ENCODE data around the gene MAPK8IP2. TPM values are rescaled to one million over a fixed set of nuclear protein-coding genes. Genes with fewer than 3 reads are reported as not detected.
"Not testable (repeated sequence)": the region's sequence is repeated elsewhere in the genome, so short reads cannot be mapped to it uniquely, and the experiment has no call there.

The MAPK8IP2 gene
- total RNA-seq, 5 donors from 2014 or later (not counting 1 experiment from before 2014, with no cell fraction given): 0.13 to 0.55 (median 0.39) TPM

GRCh38 chr22:50654664-50655063 is 54.1 kb downstream of the MAPK8IP2 start:
- WGBS (ENCODE audit: insufficient coverage): 69% methylated on average over 6 of the region's 6 CpGs
- H3K27ac Mint-ChIP-seq; DNase-seq; CTCF ChIA-PET; H3K9me3 ChIP-seq; H3K4me1 ChIP-seq (ENCODE audit: control insufficient read depth in 1 of 2, extremely low read depth in 1 of 2, insufficient read depth in 2 of 2, low read length in 2 of 2); H3K9me3 Mint-ChIP-seq; H3K4me3 Mint-ChIP-seq; H3K4me1 Mint-ChIP-seq; H3K36me3 Mint-ChIP-seq; H3K27ac ChIP-seq (ENCODE audit: low read length); ATAC-seq (replicated peaks in 1 of 4); POLR2A ChIA-PET; H3K36me3 ChIP-seq (ENCODE audit: control insufficient read depth in 2 of 2, extremely low read depth in 1 of 2, insufficient read depth in 1 of 2, low read length in 1 of 2); H3K4me3 ChIP-seq (ENCODE audit: control insufficient read depth in 1 of 2, extremely low read depth in 1 of 2, low read length in 1 of 2): not testable (repeated sequence)
- H3K27me3 ChIP-seq (replicated peaks in 1 of 2; ENCODE audit: control insufficient read depth in 2 of 2, extremely low read depth in 1 of 2, insufficient read depth in 2 of 2, low read length in 1 of 2): peaks cover 0 to 41% of the 10 kb centered on the region in 2 experiments
- peaks cover 4 to 21% of the 10 kb centered on the region in 2 donors for H3K27me3 Mint-ChIP-seq

- POLR2A ChIA-PET: no interaction called here
- CTCF ChIA-PET: no interaction called here
- H3K36me3 Mint-ChIP-seq: no peaks in the 10 kb centered on the region
- Histone ChIP-seq H3K4me3 (ENCODE audit: control insufficient read depth in 1 of 2, extremely low read depth in 1 of 2, low read length in 1 of 2) (no peak overlapping the region), H3K9me3 (no peaks in the 10 kb centered on the region), H3K36me3 (ENCODE audit: control insufficient read depth in 2 of 2, extremely low read depth in 1 of 2, insufficient read depth in 1 of 2, low read length in 1 of 2) (no peaks in the 10 kb centered on the region), H3K27me3 (replicated peaks in 1 of 2; ENCODE audit: control insufficient read depth in 2 of 2, extremely low read depth in 1 of 2, insufficient read depth in 2 of 2, low read length in 1 of 2) (peaks cover 0 to 46% of the 10 kb centered on the region in 2 experiments), H3K4me1 (ENCODE audit: control insufficient read depth in 1 of 2, extremely low read depth in 1 of 2, insufficient read depth in 2 of 2, low read length in 2 of 2) (no peaks in the 10 kb centered on the region), H3K27ac (ENCODE audit: low read length) (no peak overlapping the region)
- no peak overlapping the region for H3K27ac Mint-ChIP-seq
- no peak for ATAC-seq (replicated peaks in 1 of 4)
- WGBS (ENCODE audit: insufficient coverage): 71% methylated on average over 18 of the region's 23 CpGs
- H3K4me1 Mint-ChIP-seq: no peaks in the 10 kb centered on the region
- H3K4me3 Mint-ChIP-seq: no peak overlapping the region
- no peaks in the 10 kb centered on the region for H3K9me3 Mint-ChIP-seq
- H3K27me3 Mint-ChIP-seq: peaks cover 4 to 29% of the 10 kb centered on the region in 2 donors
- DNase-seq: no peak
These were observed 55.8 kb downstream of the MAPK8IP2 start for GRCh38 chr22:50656122-50657070.

GRCh38 chr22:50657925-50658324 is 57.3 kb downstream of the MAPK8IP2 start:
- CTCF ChIA-PET: no interaction called here
- Histone ChIP-seq H3K27me3 (replicated peaks in 1 of 2; ENCODE audit: control insufficient read depth in 2 of 2, extremely low read depth in 1 of 2, insufficient read depth in 2 of 2, low read length in 1 of 2) (peaks cover 0 to 46% of the 10 kb centered on the region in 2 experiments), H3K4me1 (ENCODE audit: control insufficient read depth in 1 of 2, extremely low read depth in 1 of 2, insufficient read depth in 2 of 2, low read length in 2 of 2) (no peaks in the 10 kb centered on the region), H3K36me3 (ENCODE audit: control insufficient read depth in 2 of 2, extremely low read depth in 1 of 2, insufficient read depth in 1 of 2, low read length in 1 of 2) (no peaks in the 10 kb centered on the region), H3K9me3 (no peaks in the 10 kb centered on the region), H3K4me3 (ENCODE audit: control insufficient read depth in 1 of 2, extremely low read depth in 1 of 2, low read length in 1 of 2) (no peak overlapping the region), H3K27ac (ENCODE audit: low read length) (no peak overlapping the region)
- ATAC-seq (replicated peaks in 1 of 4) (no peak), DNase-seq (no peak)
- Mint-ChIP-seq H3K36me3 (no peaks in the 10 kb centered on the region), H3K4me1 (no peaks in the 10 kb centered on the region), H3K27ac (no peak overlapping the region), H3K9me3 (no peaks in the 10 kb centered on the region), H3K4me3 (no peak overlapping the region), H3K27me3 (peaks cover 4 to 30% of the 10 kb centered on the region in 2 donors)
- POLR2A ChIA-PET: no interaction called here
- 73% methylated on average over 4 of the region's 4 CpGs for WGBS (ENCODE audit: insufficient coverage)

GRCh38 chr22:50659711-50660110 is 59.1 kb downstream of the MAPK8IP2 start:
- POLR2A ChIA-PET; H3K4me3 ChIP-seq (ENCODE audit: control insufficient read depth in 1 of 2, extremely low read depth in 1 of 2, low read length in 1 of 2); H3K4me1 ChIP-seq (ENCODE audit: control insufficient read depth in 1 of 2, extremely low read depth in 1 of 2, insufficient read depth in 2 of 2, low read length in 2 of 2); H3K9me3 Mint-ChIP-seq; H3K4me1 Mint-ChIP-seq; H3K27ac Mint-ChIP-seq; DNase-seq; H3K36me3 Mint-ChIP-seq; H3K9me3 ChIP-seq; H3K36me3 ChIP-seq (ENCODE audit: control insufficient read depth in 2 of 2, extremely low read depth in 1 of 2, insufficient read depth in 1 of 2, low read length in 1 of 2); H3K27ac ChIP-seq (ENCODE audit: low read length); ATAC-seq (replicated peaks in 1 of 4); CTCF ChIA-PET; H3K4me3 Mint-ChIP-seq: not testable (repeated sequence)
- H3K27me3 Mint-ChIP-seq: peaks cover 4 to 32% of the 10 kb centered on the region in 2 donors
- no CpG with 5 or more reads among the region's 7 CpGs for WGBS (ENCODE audit: insufficient coverage)
- peaks cover 0 to 37% of the 10 kb centered on the region in 2 experiments for H3K27me3 ChIP-seq (replicated peaks in 1 of 2; ENCODE audit: control insufficient read depth in 2 of 2, extremely low read depth in 1 of 2, insufficient read depth in 2 of 2, low read length in 1 of 2)

GRCh38 chr22:50660306-50660705 is 59.7 kb downstream of the MAPK8IP2 start:
- no peaks in the 10 kb centered on the region for H3K4me1 ChIP-seq (ENCODE audit: control insufficient read depth in 1 of 2, extremely low read depth in 1 of 2, insufficient read depth in 2 of 2, low read length in 2 of 2)
- POLR2A ChIA-PET: no interaction called here
- H3K36me3 ChIP-seq (ENCODE audit: control insufficient read depth in 2 of 2, extremely low read depth in 1 of 2, insufficient read depth in 1 of 2, low read length in 1 of 2): no peaks in the 10 kb centered on the region
- peaks cover 3 to 29% of the 10 kb centered on the region in 2 donors for H3K27me3 Mint-ChIP-seq
- H3K4me3 ChIP-seq (ENCODE audit: control insufficient read depth in 1 of 2, extremely low read depth in 1 of 2, low read length in 1 of 2): no peak overlapping the region
- H3K36me3 Mint-ChIP-seq: no peaks in the 10 kb centered on the region
- H3K27me3 ChIP-seq (replicated peaks in 1 of 2; ENCODE audit: control insufficient read depth in 2 of 2, extremely low read depth in 1 of 2, insufficient read depth in 2 of 2, low read length in 1 of 2): peaks cover 0 to 34% of the 10 kb centered on the region in 2 experiments
- CTCF ChIA-PET: no interaction called here
- no peak for ATAC-seq (replicated peaks in 1 of 4)
- no peaks in the 10 kb centered on the region for H3K9me3 Mint-ChIP-seq
- H3K27ac ChIP-seq (ENCODE audit: low read length): no peak overlapping the region
- no peaks in the 10 kb centered on the region for H3K9me3 ChIP-seq
- H3K27ac Mint-ChIP-seq: no peak overlapping the region
- no peak overlapping the region for H3K4me3 Mint-ChIP-seq
- no peak for DNase-seq
- H3K4me1 Mint-ChIP-seq: no peaks in the 10 kb centered on the region

Other genes with a start within 250 kb of the MAPK8IP2 start
- gene SBF1, start 125.8 kb upstream of the MAPK8IP2 start, total RNA-seq: 100 to 1,000 TPM; 193 to 318 (median 308) TPM
- gene ADM2, start 119.2 kb upstream of the MAPK8IP2 start, total RNA-seq: 10 to 100 TPM in 3 of 5 donors, 1 to 10 TPM in 2; 1.5 to 11.3 (median 10.7) TPM
- under 1 TPM in 4 of 5 donors, not detected in 1; 0.36 to 0.70 (median 0.54) TPM for gene MIOX, start 113.9 kb upstream of the MAPK8IP2 start, total RNA-seq
- gene LMF2, start 93.1 kb upstream of the MAPK8IP2 start, total RNA-seq: 100 to 1,000 TPM in 4 of 5 donors, 10 to 100 TPM in 1; 90.5 to 188 (median 185) TPM
- 100 to 1,000 TPM in 2 of 5 donors, 10 to 100 TPM in 3; 80.1 to 110 (median 94.6) TPM for gene NCAPH2, start 92.6 kb upstream of the MAPK8IP2 start, total RNA-seq
- 1 to 10 TPM; 3.3 to 5.6 (median 4.0) TPM for gene SCO2, start 75.2 kb upstream of the MAPK8IP2 start, total RNA-seq
- 10 to 100 TPM; 11.6 to 29.1 (median 14.9) TPM for gene TYMP, start 70.8 kb upstream of the MAPK8IP2 start, total RNA-seq
- 1 to 10 TPM; 3.7 to 6.7 (median 5.4) TPM for gene KLHDC7B, start 54.9 kb upstream of the MAPK8IP2 start, total RNA-seq
- gene SYCE3, start 37.9 kb upstream of the MAPK8IP2 start, total RNA-seq: not detected
- gene CPT1B, start 22.4 kb upstream of the MAPK8IP2 start, total RNA-seq: 100 to 1,000 TPM in 1 of 5 donors, 10 to 100 TPM in 4; 61.9 to 113 (median 94.5) TPM
- 100 to 1,000 TPM; 151 to 209 (median 203) TPM for gene CHKB, start 17.9 kb upstream of the MAPK8IP2 start, total RNA-seq
- 100 to 1,000 TPM in 1 of 5 donors, 10 to 100 TPM in 4; 68.3 to 105 (median 90.6) TPM for gene ARSA, start 27.4 kb downstream of the MAPK8IP2 start, total RNA-seq
- under 1 TPM; 0.22 to 0.47 (median 0.28) TPM for gene SHANK3, start 72.0 kb downstream of the MAPK8IP2 start, total RNA-seq
- gene ACR, start 137.4 kb downstream of the MAPK8IP2 start, total RNA-seq: not detected
- 10 to 100 TPM; 60.3 to 70.9 (median 64.4) TPM for gene RABL2B, start 182.8 kb downstream of the MAPK8IP2 start, total RNA-seq